HCT116 (cell line): ENCODE measurements around the gene METTL1. TPM values are rescaled to one million over a fixed set of nuclear protein-coding genes. Genes with fewer than 3 reads are reported as not detected.

Experiments used
- ATAC-seq: fragments of 200-7000 bp; cut with Tn5 transposase; 2 replicates; pipeline ENCODE4 v1.9.1; 2020; ENCODE audit warnings: mild to moderate bottlenecking, moderate library complexity
- BruUV-seq: library from RNA; stranded (reverse); fragments of 400-500 nt; replicated peaks from 2 replicates; lab custom pipeline; 2021; lab: Mats Ljungman, UMichigan
- CTCF ChIA-PET: fragments of 300-600 bp; sonication (Branson Sonifier 250); formaldehyde crosslinking; loops from one replicate; lab custom pipeline; 2021; ENCODE audit warnings: antibody characterized with exemption; lab: Charles Lee
- POLR2A ChIA-PET: fragments of 300-600, 350-600 bp; sonication (Branson Sonifier 250); formaldehyde crosslinking; loops from one replicate; lab custom pipeline; 2021; ENCODE audit warnings: antibody characterized with exemption; lab: Charles Lee
- RAD21 ChIA-PET, 2 experiments: fragments of 300-600 bp; sonication (Branson Sonifier 250); formaldehyde crosslinking; loops; one replicate each; lab custom pipeline; 2023; ENCODE audit warnings: low total read pairs in 2 of 2; ENCODE audit not compliant: uncharacterized antibody in 2 of 2, unreplicated experiment in 2 of 2, low non-redundant PET in 1 of 2; lab: Charles Lee
- DNase-seq: peaks from one replicate; pipeline ENCODE4 v3.0.0-alpha.2; 2010; ENCODE audit warnings: low read depth, low spot score
- H2AFZ ChIP-seq: fragments of 200-600 bp; shearing (Covaris generic), sonication (generic); 2 replicates; pipeline ENCODE4 v1.6.1; 2017; ENCODE audit warnings: low read depth, mixed run types, mixed read lengths, antibody characterized with exemption, low read length; ENCODE audit not compliant: poor library complexity, severe bottlenecking
- H3K27ac ChIP-seq: 2 replicates; pipeline ENCODE4 v1.5.1; 2012; ENCODE audit warnings: low read depth, low read length
- H3K27me3 ChIP-seq: fragments of 200-600 bp; sonication (generic); 2 replicates; pipeline ENCODE4 v1.6.1; 2016; ENCODE audit warnings: mixed run types, low read length, mixed read lengths; ENCODE audit not compliant: insufficient read depth
- H3K36me3 ChIP-seq, 2 experiments: fragments of 200-500 bp in 1 of 2; fragments of 200-600 bp in 1 of 2; sonication (Bioruptor generic) in 1 of 2; sonication (generic) in 1 of 2; 2 replicates each; pipeline versions ENCODE4 v1.5.1 to v1.6.1; 2014 to 2016; ENCODE audit warnings: low read length in 2 of 2, inconsistent platforms in 1 of 2, mixed read lengths in 1 of 2, mixed run types in 1 of 2; ENCODE audit not compliant: insufficient read depth in 2 of 2, control insufficient read depth in 1 of 2
- H3K4me1 ChIP-seq, 2 experiments: fragments of 200-600 bp in 1 of 2; sonication (generic) in 1 of 2; 2 replicates each; pipeline versions ENCODE4 v1.5.1 to v1.6.1; 2012 to 2017; ENCODE audit warnings: low read length in 2 of 2, inconsistent platforms in 1 of 2, mild to moderate bottlenecking in 1 of 2, mixed read lengths in 1 of 2, mixed run types in 1 of 2, moderate library complexity in 1 of 2; ENCODE audit not compliant: insufficient read depth in 2 of 2, control insufficient read depth in 1 of 2
- H3K4me2 ChIP-seq: fragments of 200-600 bp; sonication (generic); 2 replicates; pipeline ENCODE4 v1.6.1; 2017; ENCODE audit warnings: mixed run types, low read length, mixed read lengths
- H3K4me3 ChIP-seq, 2 experiments: fragments of 200-600 bp in 1 of 2; sonication (generic) in 1 of 2; replicated peaks in 1 of 2; 2 replicates each; pipeline ENCODE4 v1.5.1; 2011 to 2016; ENCODE audit warnings: low read length in 2 of 2, control low read depth in 1 of 2, low read depth in 1 of 2, mild to moderate bottlenecking in 1 of 2, mixed read lengths in 1 of 2, mixed run types in 1 of 2
- H3K79me2 ChIP-seq: fragments of 200-600 bp; sonication (generic); 2 replicates; pipeline ENCODE4 v1.6.1; 2017; ENCODE audit warnings: mild to moderate bottlenecking, mixed run types, low read length, moderate library complexity, mixed read lengths; ENCODE audit not compliant: insufficient read depth
- H3K9ac ChIP-seq: fragments of 200-600 bp; sonication (generic); 2 replicates; pipeline ENCODE4 v1.6.1; 2016; ENCODE audit warnings: low read length, mixed read lengths
- H3K9me2 ChIP-seq: fragments of 200-600 bp; sonication (generic), shearing (Covaris generic); 2 replicates; pipeline ENCODE4 v1.6.1; 2017; ENCODE audit warnings: mixed run types, mild to moderate bottlenecking, moderate library complexity; ENCODE audit not compliant: insufficient read depth
- H3K9me3 ChIP-seq, 2 experiments: fragments of 200-500 bp in 1 of 2; fragments of 200-600 bp in 1 of 2; sonication (Bioruptor generic) in 1 of 2; sonication (generic) in 1 of 2; 2 replicates each; pipeline ENCODE4 v1.6.1; 2014 to 2017; ENCODE audit warnings: low read length in 2 of 2, mixed read lengths in 2 of 2, inconsistent platforms in 1 of 2, low read depth in 1 of 2, mild to moderate bottlenecking in 1 of 2, mixed run types in 1 of 2, moderate library complexity in 1 of 2; ENCODE audit not compliant: control insufficient read depth in 1 of 2, insufficient read depth in 1 of 2
- H4K20me1 ChIP-seq: fragments of 200-600 bp; sonication (generic), shearing (Covaris generic); 2 replicates; pipeline ENCODE4 v1.6.1; 2017; ENCODE audit warnings: mixed run types, mild to moderate bottlenecking, moderate library complexity; ENCODE audit not compliant: insufficient read depth
- CBX3 ChIP-seq: IDR thresholded peaks from 2 replicates; pipeline ENCODE4 v1.6.1; 2012; ENCODE audit warnings: low read depth
- EGR1 ChIP-seq: IDR thresholded peaks from 2 replicates; pipeline ENCODE4 v1.6.1; 2012; ENCODE audit warnings: low read depth
- ELF1 ChIP-seq: IDR thresholded peaks from 2 replicates; pipeline ENCODE4 v1.6.1; 2012; ENCODE audit warnings: low read depth, borderline replicate concordance
- SIN3A ChIP-seq: IDR thresholded peaks from 2 replicates; pipeline ENCODE4 v1.6.1; 2012; ENCODE audit warnings: low read depth
- TCF7L2 ChIP-seq: IDR thresholded peaks from 2 replicates; pipeline ENCODE4 v1.7.0; 2011; ENCODE audit warnings: borderline replicate concordance, inconsistent platforms; ENCODE audit not compliant: insufficient read depth, insufficient read length; ENCODE audit errors: extremely low read depth
- YY1 ChIP-seq: IDR thresholded peaks from 2 replicates; pipeline ENCODE4 v1.6.1; 2011; ENCODE audit warnings: low read length, low read depth, moderate library complexity, mild to moderate bottlenecking; ENCODE audit not compliant: insufficient replicate concordance; ENCODE audit errors: extremely low read depth
- ZFX ChIP-seq: fragments of 450-650 bp; IDR thresholded peaks from 2 replicates; pipeline ENCODE4 v1.6.1; 2017
- intact Hi-C: fragments of 100-400 bp; cut with micrococcal nuclease; formaldehyde crosslinking; loops from 2 replicates; pipeline ENCODE4 v1.10.0; 2022
- total RNA-seq: library from RNA; stranded (reverse); gene quantifications from one replicate; pipeline ENCODE4 v1.2.1, GENCODE V29; 2021; ENCODE audit not compliant: unreplicated experiment
- TF ChIP-seq, protein P1 (sequence below): IDR thresholded peaks from 2 replicates; pipeline ENCODE4 v1.6.1; 2012
- TF ChIP-seq, protein P2 (sequence below): IDR thresholded peaks from 2 replicates; pipeline ENCODE4 v1.6.1; 2012
- TF ChIP-seq, protein P3 (sequence below): IDR thresholded peaks from 2 replicates; pipeline ENCODE4 v1.6.1; 2011; ENCODE audit warnings: mild to moderate bottlenecking, low read length, moderate library complexity; ENCODE audit not compliant: insufficient replicate concordance; ENCODE audit errors: extremely low read depth

METTL1 gene
- total RNA-seq, 1 experiment from 2014 or later, result 56.6 TPM

DNA sequence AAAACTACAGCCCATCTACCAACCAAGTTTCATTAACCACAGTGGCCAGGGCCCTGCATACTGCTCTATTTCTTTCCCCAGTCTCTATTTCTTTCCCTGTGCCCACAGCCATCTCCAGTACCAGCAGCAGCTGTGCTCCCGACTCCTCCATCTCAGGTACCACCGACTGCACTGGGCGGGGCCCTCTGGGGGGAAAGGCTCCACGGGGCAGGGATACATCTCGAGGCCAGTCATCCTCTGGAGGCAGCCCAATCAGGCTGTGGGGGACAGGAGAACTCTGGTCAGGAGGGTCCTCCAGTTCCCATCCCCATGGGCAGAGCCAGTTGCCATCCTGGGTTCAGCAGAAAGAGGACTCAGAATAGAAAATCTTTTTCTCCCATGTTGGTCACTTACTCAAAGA is 22.8 kb downstream of the METTL1 start:
- Histone ChIP-seq H3K79me2 (peaks cover 33% of the 10 kb centered on the region), H3K9ac (no peak overlapping the region), H3K9me2 (no peaks in the 10 kb centered on the region), H3K27ac (no peak overlapping the region), H3K36me3 (peaks cover 18 to 29% of the 10 kb centered on the region in 2 experiments; a peak in 3 of 4 replicates), H3K4me3 (no peak overlapping the region), H4K20me1 (no peaks in the 10 kb centered on the region), H2AFZ (no peak overlapping the region), H3K4me1 (peaks cover 13 to 39% of the 10 kb centered on the region in 2 experiments), H3K27me3 (no peaks in the 10 kb centered on the region), H3K4me2 (no peak overlapping the region), H3K9me3 (no peaks in the 10 kb centered on the region)
- no peak for DNase-seq
- no TSS peak for BruUV-seq
- CTCF ChIA-PET, result no interaction called here
- ATAC-seq, result no peak
- RAD21 ChIA-PET, result no interaction called here
- TF ChIP-seq CBX3 (no peak), YY1 (no peak), ZFX (no peak), EGR1 (no peak), ELF1 (no peak), TCF7L2 (no peak), SIN3A (no peak)
- TF ChIP-seq, protein P1, sequence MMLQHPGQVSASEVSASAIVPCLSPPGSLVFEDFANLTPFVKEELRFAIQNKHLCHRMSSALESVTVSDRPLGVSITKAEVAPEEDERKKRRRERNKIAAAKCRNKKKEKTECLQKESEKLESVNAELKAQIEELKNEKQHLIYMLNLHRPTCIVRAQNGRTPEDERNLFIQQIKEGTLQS, result no peak
- TF ChIP-seq, protein P2, sequence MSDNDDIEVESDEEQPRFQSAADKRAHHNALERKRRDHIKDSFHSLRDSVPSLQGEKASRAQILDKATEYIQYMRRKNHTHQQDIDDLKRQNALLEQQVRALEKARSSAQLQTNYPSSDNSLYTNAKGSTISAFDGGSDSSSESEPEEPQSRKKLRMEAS, result no peak
- TF ChIP-seq, protein P3, sequence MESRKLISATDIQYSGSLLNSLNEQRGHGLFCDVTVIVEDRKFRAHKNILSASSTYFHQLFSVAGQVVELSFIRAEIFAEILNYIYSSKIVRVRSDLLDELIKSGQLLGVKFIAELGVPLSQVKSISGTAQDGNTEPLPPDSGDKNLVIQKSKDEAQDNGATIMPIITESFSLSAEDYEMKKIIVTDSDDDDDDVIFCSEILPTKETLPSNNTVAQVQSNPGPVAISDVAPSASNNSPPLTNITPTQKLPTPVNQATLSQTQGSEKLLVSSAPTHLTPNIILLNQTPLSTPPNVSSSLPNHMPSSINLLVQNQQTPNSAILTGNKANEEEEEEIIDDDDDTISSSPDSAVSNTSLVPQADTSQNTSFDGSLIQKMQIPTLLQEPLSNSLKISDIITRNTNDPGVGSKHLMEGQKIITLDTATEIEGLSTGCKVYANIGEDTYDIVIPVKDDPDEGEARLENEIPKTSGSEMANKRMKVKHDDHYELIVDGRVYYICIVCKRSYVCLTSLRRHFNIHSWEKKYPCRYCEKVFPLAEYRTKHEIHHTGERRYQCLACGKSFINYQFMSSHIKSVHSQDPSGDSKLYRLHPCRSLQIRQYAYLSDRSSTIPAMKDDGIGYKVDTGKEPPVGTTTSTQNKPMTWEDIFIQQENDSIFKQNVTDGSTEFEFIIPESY, result no peak
- POLR2A ChIA-PET, result no interaction called here
- intact Hi-C loops, result no loop called here
